ENCODE measurements around the gene TMEM40. TPM values are rescaled to one million over a fixed set of nuclear protein-coding genes. Genes with fewer than 3 reads are reported as not detected.

Gene TMEM40
- total and polyA plus RNA-seq, 2 experiments from 2014 or later, result 0.14 to 0.48 TPM

DNA sequence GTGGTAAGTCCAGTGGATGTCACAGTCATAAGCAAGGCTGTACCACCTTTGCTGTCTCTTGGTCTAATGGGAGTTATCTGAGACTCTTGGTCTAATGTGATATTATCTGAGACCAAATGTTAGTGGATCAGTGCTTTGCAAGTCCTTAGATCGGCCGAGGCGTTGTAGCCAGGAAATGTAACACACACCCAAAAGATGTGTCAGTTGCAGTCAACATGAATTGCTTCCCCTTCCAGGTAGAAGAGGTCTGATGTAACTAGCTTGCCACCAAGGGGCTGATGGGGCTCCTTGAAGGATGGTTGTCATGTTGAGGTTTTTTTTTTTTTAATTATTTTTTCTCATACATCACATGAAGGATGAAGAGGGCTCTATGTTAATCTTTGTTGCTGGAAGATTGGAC is 49.7 kb downstream of the TMEM40 start:
- Histone ChIP-seq H3K27me3 (ENCODE audit: insufficient read depth) (no peaks in the 10 kb centered on the region), H3K4me2 (no peak overlapping the region), H3K4me1 (ENCODE audit: insufficient read depth) (no peaks in the 10 kb centered on the region), H3F3A (replicated peaks; ENCODE audit: low read depth) (no peaks in the 10 kb centered on the region), H2AFZ (no peak overlapping the region), H3K36me3 (ENCODE audit: insufficient read depth) (no peaks in the 10 kb centered on the region), H4K20me1 (replicated peaks; ENCODE audit: insufficient read depth) (no peaks in the 10 kb centered on the region), H3K27ac (ENCODE audit: low read depth) (no peak overlapping the region), H3K4me3 (no peak overlapping the region), H3K79me2 (replicated peaks; ENCODE audit: insufficient read depth) (no peaks in the 10 kb centered on the region), H3K9me2 (ENCODE audit: insufficient read depth) (peaks cover 3% of the 10 kb centered on the region; the same call in 1 of the 2 replicates)
- Mint-ChIP-seq H3K9me3 (no peaks in the 10 kb centered on the region), H3K4me1 (no peaks in the 10 kb centered on the region), H3K27ac (no peak overlapping the region), H3K36me3 (ENCODE audit: low read depth) (no peaks in the 10 kb centered on the region), H3K27me3 (ENCODE audit: insufficient read depth, low read depth, poor library complexity) (peaks cover 2% of the 10 kb centered on the region), H3K4me3 (no peak overlapping the region)
- ATAC-seq (no peak), DNase-seq (ENCODE audit: low spot score) (no peak)
- TF ChIP-seq, protein P1, sequence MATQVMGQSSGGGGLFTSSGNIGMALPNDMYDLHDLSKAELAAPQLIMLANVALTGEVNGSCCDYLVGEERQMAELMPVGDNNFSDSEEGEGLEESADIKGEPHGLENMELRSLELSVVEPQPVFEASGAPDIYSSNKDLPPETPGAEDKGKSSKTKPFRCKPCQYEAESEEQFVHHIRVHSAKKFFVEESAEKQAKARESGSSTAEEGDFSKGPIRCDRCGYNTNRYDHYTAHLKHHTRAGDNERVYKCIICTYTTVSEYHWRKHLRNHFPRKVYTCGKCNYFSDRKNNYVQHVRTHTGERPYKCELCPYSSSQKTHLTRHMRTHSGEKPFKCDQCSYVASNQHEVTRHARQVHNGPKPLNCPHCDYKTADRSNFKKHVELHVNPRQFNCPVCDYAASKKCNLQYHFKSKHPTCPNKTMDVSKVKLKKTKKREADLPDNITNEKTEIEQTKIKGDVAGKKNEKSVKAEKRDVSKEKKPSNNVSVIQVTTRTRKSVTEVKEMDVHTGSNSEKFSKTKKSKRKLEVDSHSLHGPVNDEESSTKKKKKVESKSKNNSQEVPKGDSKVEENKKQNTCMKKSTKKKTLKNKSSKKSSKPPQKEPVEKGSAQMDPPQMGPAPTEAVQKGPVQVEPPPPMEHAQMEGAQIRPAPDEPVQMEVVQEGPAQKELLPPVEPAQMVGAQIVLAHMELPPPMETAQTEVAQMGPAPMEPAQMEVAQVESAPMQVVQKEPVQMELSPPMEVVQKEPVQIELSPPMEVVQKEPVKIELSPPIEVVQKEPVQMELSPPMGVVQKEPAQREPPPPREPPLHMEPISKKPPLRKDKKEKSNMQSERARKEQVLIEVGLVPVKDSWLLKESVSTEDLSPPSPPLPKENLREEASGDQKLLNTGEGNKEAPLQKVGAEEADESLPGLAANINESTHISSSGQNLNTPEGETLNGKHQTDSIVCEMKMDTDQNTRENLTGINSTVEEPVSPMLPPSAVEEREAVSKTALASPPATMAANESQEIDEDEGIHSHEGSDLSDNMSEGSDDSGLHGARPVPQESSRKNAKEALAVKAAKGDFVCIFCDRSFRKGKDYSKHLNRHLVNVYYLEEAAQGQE (IDR thresholded peaks at IDR 0.05; ENCODE audit: unreplicated experiment), result no peak
- TF ChIP-seq, protein P2, sequence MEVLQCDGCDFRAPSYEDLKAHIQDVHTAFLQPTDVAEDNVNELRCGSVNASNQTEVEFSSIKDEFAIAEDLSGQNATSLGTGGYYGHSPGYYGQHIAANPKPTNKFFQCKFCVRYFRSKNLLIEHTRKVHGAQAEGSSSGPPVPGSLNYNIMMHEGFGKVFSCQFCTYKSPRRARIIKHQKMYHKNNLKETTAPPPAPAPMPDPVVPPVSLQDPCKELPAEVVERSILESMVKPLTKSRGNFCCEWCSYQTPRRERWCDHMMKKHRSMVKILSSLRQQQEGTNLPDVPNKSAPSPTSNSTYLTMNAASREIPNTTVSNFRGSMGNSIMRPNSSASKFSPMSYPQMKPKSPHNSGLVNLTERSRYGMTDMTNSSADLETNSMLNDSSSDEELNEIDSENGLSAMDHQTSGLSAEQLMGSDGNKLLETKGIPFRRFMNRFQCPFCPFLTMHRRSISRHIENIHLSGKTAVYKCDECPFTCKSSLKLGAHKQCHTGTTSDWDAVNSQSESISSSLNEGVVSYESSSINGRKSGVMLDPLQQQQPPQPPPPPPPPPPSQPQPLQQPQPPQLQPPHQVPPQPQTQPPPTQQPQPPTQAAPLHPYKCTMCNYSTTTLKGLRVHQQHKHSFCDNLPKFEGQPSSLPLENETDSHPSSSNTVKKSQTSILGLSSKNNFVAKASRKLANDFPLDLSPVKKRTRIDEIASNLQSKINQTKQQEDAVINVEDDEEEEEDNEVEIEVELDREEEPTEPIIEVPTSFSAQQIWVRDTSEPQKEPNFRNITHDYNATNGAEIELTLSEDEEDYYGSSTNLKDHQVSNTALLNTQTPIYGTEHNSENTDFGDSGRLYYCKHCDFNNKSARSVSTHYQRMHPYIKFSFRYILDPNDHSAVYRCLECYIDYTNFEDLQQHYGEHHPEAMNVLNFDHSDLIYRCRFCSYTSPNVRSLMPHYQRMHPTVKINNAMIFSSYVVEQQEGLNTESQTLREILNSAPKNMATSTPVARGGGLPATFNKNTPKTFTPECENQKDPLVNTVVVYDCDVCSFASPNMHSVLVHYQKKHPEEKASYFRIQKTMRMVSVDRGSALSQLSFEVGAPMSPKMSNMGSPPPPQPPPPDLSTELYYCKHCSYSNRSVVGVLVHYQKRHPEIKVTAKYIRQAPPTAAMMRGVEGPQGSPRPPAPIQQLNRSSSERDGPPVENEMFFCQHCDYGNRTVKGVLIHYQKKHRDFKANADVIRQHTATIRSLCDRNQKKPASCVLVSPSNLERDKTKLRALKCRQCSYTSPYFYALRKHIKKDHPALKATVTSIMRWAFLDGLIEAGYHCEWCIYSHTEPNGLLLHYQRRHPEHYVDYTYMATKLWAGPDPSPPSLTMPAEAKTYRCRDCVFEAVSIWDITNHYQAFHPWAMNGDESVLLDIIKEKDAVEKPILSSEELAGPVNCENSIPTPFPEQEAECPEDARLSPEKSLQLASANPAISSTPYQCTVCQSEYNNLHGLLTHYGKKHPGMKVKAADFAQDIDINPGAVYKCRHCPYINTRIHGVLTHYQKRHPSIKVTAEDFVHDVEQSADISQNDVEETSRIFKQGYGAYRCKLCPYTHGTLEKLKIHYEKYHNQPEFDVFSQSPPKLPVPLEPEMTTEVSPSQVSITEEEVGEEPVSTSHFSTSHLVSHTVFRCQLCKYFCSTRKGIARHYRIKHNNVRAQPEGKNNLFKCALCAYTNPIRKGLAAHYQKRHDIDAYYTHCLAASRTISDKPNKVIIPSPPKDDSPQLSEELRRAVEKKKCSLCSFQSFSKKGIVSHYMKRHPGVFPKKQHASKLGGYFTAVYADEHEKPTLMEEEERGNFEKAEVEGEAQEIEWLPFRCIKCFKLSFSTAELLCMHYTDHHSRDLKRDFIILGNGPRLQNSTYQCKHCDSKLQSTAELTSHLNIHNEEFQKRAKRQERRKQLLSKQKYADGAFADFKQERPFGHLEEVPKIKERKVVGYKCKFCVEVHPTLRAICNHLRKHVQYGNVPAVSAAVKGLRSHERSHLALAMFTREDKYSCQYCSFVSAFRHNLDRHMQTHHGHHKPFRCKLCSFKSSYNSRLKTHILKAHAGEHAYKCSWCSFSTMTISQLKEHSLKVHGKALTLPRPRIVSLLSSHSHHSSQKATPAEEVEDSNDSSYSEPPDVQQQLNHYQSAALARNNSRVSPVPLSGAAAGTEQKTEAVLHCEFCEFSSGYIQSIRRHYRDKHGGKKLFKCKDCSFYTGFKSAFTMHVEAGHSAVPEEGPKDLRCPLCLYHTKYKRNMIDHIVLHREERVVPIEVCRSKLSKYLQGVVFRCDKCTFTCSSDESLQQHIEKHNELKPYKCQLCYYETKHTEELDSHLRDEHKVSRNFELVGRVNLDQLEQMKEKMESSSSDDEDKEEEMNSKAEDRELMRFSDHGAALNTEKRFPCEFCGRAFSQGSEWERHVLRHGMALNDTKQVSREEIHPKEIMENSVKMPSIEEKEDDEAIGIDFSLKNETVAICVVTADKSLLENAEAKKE (CRISPR knock-in tag; IDR thresholded peaks at IDR 0.05), result no peak
- no peak for TF ChIP-seq ZNF331 (CRISPR knock-in tag; IDR thresholded peaks at IDR 0.05; ENCODE audit: low read depth)
- TF ChIP-seq EZH2 (IDR thresholded peaks at IDR 0.05; ENCODE audit: low read depth, unreplicated experiment), result no peak
- TF ChIP-seq NANOG (IDR thresholded peaks at IDR 0.05; ENCODE audit: borderline replicate concordance), result no peak
- no peak for TF ChIP-seq EZH2phosphoT487 (IDR thresholded peaks at IDR 0.05; ENCODE audit: unreplicated experiment)
- TF ChIP-seq, protein P3, sequence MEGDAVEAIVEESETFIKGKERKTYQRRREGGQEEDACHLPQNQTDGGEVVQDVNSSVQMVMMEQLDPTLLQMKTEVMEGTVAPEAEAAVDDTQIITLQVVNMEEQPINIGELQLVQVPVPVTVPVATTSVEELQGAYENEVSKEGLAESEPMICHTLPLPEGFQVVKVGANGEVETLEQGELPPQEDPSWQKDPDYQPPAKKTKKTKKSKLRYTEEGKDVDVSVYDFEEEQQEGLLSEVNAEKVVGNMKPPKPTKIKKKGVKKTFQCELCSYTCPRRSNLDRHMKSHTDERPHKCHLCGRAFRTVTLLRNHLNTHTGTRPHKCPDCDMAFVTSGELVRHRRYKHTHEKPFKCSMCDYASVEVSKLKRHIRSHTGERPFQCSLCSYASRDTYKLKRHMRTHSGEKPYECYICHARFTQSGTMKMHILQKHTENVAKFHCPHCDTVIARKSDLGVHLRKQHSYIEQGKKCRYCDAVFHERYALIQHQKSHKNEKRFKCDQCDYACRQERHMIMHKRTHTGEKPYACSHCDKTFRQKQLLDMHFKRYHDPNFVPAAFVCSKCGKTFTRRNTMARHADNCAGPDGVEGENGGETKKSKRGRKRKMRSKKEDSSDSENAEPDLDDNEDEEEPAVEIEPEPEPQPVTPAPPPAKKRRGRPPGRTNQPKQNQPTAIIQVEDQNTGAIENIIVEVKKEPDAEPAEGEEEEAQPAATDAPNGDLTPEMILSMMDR (conservative IDR thresholded peaks at IDR 0.05; ENCODE audit: low read depth in 2 of 2), result no peak
- no peak for TF ChIP-seq CREB1 (CRISPR knock-in tag; IDR thresholded peaks at IDR 0.05; ENCODE audit: low read depth)
- TF ChIP-seq JUNB (IDR thresholded peaks at IDR 0.05; ENCODE audit: unreplicated experiment), result no peak
- TF ChIP-seq ZNF114 (CRISPR knock-in tag; IDR thresholded peaks at IDR 0.05), result no peak
- TF ChIP-seq STAT1 (IDR thresholded peaks at IDR 0.05; ENCODE audit: unreplicated experiment), result no peak
- no peak for TF ChIP-seq POLR2AphosphoS5 (IDR thresholded peaks at IDR 0.05; ENCODE audit: low read depth)
- TF ChIP-seq, protein P4, sequence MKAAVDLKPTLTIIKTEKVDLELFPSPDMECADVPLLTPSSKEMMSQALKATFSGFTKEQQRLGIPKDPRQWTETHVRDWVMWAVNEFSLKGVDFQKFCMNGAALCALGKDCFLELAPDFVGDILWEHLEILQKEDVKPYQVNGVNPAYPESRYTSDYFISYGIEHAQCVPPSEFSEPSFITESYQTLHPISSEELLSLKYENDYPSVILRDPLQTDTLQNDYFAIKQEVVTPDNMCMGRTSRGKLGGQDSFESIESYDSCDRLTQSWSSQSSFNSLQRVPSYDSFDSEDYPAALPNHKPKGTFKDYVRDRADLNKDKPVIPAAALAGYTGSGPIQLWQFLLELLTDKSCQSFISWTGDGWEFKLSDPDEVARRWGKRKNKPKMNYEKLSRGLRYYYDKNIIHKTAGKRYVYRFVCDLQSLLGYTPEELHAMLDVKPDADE (IDR thresholded peaks at IDR 0.05), result no peak

All from GM23338 (cell line).